Activated T-helper 17 cell treated with anti-CD3 and anti-CD28 coated beads, Interleukin-2, amount 50 U/mL, for 72 hours (primary cell): ENCODE measurements around the gene FGGY. TPM values are rescaled to one million over a fixed set of nuclear protein-coding genes. Genes with fewer than 3 reads are reported as not detected.
"Not testable (repeated sequence)": the region's sequence is repeated elsewhere in the genome, so short reads cannot be mapped to it uniquely, and the experiment has no call there.

Source experiments
- ATAC-seq: fragments of 150-1000 bp; cut with Tn5 transposase; replicated peaks from 2 replicates; pipeline ENCODE4 v1.10.0; 2021; ENCODE audit warnings: mild to moderate bottlenecking, moderate library complexity
- H3K27ac Mint-ChIP-seq: one replicate; pipeline ENCODE4 v1.8.0; 2022; ENCODE audit warnings: mixed read lengths
- H3K27me3 Mint-ChIP-seq: one replicate; pipeline ENCODE4 v1.8.0; 2022; ENCODE audit warnings: mixed read lengths
- H3K36me3 Mint-ChIP-seq: one replicate; pipeline ENCODE4 v1.8.0; 2022; ENCODE audit warnings: low read depth, mild to moderate bottlenecking, mixed read lengths
- H3K4me1 Mint-ChIP-seq: one replicate; pipeline ENCODE4 v1.8.0; 2022; ENCODE audit warnings: mixed read lengths
- H3K4me3 Mint-ChIP-seq: one replicate; pipeline ENCODE4 v1.8.0; 2022; ENCODE audit warnings: mild to moderate bottlenecking, mixed read lengths
- H3K9me3 Mint-ChIP-seq: one replicate; pipeline ENCODE4 v1.8.0; 2022; ENCODE audit warnings: mixed read lengths
- total RNA-seq, 2 donors: library from RNA; stranded (reverse); gene quantifications; one replicate each; pipeline ENCODE4 v1.2.3, GENCODE V29; 2022

The FGGY gene
- total RNA-seq, 2 donors from 2014 or later, result 8.1 to 16.4 TPM

DNA sequence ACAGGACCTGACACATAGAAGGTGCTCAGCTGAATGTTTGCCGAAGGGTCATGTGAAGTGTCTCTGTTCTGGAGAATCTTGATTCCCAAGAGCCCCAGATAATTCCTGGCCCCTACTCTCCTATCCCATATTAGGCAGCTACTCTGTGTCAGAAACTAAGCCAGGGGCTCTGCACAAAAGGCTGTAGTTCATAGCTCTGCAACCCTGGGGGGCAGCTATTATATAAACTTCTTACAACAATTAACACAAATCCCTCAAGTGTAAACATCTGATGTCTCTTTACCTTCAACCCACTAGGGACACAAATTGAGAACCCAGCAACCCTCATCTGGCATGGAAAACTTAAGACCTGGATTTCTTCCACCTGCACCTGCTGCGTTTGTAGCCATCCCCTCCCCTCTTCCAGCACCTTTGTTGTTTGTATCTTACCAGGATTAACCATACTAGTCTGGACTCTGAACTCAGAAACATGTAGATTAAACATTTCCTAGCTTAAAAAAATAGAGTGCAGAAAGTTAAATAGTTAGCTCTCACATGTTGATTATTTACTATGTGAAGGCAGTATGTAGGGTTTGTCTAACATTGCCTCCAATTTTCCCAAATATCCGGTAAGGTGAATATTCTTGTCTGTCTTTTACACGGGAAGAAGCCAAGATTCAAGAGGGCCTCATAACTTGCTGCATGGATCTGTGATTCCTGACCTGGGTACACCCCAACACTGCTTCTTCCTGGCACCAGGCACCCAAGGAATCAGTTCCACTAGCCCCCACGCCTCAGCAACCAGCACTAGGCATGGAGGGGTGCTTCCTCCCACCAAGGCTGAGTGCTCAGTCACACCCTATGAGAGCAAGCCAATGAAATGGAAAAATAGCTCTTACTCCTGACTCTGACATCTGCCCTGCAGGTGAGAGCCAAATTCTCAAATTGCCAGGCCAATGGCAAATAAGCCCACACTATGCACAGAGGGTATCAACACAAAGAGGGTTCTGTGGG is 297.2 kb downstream of the FGGY start:
- peaks cover 3% of the 10 kb centered on the region for H3K9me3 Mint-ChIP-seq
- no peaks in the 10 kb centered on the region for H3K36me3 Mint-ChIP-seq
- no peak overlapping the region for H3K4me3 Mint-ChIP-seq

DNA sequence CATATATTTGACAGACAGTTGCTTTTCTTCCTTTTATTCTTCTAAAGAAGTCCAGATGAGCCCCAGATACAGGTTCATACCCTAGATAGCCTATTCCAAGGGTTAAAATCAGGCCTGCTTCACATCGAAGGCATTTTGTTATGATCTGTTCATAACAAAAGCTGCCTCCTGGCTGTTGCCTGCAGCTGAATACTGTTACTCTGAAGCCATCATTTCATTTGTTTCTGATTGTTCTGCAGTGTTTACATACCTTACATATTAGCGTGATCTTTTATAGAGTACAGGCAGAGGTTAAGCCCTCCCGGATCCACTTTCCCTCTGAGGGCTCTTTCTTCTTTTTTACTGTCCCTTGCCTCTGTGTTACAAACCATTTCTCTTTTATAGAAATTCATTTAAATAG is 298.9 kb downstream of the FGGY start:
- H3K27ac Mint-ChIP-seq, result no peak overlapping the region
- no peak for ATAC-seq
- no peaks in the 10 kb centered on the region for H3K36me3 Mint-ChIP-seq
- no peaks in the 10 kb centered on the region for H3K27me3 Mint-ChIP-seq
- H3K9me3 Mint-ChIP-seq, result no peaks in the 10 kb centered on the region
- no peak overlapping the region for H3K4me3 Mint-ChIP-seq
- no peaks in the 10 kb centered on the region for H3K4me1 Mint-ChIP-seq

More for the DNA sequence above, 297.2 kb downstream of the FGGY start:
- no peak overlapping the region for H3K27ac Mint-ChIP-seq
- H3K27me3 Mint-ChIP-seq, result no peaks in the 10 kb centered on the region
- H3K4me1 Mint-ChIP-seq, result no peaks in the 10 kb centered on the region
- no peak for ATAC-seq

DNA sequence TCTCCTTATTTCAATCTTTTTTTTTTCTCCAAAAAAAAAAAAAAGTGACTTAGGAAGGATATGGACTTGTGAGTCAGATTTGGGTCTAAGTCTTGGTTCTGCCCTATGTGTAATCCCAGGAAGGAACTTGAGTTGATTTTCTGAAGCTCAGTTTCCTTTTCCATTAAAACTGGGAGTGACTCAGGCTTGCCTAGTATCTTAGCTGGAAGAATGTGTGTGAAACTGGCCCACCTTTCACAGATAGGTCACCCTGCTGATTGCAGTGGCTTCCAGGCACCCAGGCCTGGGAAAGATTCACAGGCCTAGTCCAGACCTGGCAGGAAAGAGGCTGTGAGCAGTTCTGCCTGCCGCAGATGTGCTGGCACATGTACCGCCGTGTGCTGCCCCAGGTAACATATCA is 299.5 kb downstream of the FGGY start:
- H3K27me3 Mint-ChIP-seq, result no peaks in the 10 kb centered on the region
- H3K27ac Mint-ChIP-seq, result no peak overlapping the region
- no peak overlapping the region for H3K4me3 Mint-ChIP-seq
- no peaks in the 10 kb centered on the region for H3K36me3 Mint-ChIP-seq
- no peaks in the 10 kb centered on the region for H3K4me1 Mint-ChIP-seq
- peak; percentile 35 for ATAC-seq
- no peaks in the 10 kb centered on the region for H3K9me3 Mint-ChIP-seq

DNA sequence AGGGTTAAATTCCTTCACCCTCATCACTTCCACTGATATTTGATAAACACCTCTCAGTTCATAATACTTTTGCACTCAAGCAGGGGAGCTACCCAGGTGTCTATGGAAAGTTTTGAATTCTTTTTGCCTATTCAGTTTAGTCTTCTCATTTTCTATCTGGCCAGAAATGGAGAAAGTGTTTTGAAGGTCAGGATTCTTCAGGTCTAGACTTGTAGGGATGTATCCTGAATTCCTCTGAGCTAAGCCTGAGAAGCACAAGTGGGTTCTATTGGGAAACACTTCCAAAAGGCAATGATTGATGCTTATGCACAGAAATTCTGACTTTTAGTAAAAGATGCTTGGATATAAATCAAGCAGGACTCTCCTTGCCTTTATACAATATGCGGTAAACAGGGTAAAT is 300.1 kb downstream of the FGGY start:
- H3K36me3 Mint-ChIP-seq, result no peaks in the 10 kb centered on the region
- H3K27me3 Mint-ChIP-seq, result no peaks in the 10 kb centered on the region
- H3K27ac Mint-ChIP-seq, result no peak overlapping the region
- H3K9me3 Mint-ChIP-seq, result no peaks in the 10 kb centered on the region
- ATAC-seq, result no peak
- no peaks in the 10 kb centered on the region for H3K4me1 Mint-ChIP-seq
- H3K4me3 Mint-ChIP-seq, result no peak overlapping the region

DNA sequence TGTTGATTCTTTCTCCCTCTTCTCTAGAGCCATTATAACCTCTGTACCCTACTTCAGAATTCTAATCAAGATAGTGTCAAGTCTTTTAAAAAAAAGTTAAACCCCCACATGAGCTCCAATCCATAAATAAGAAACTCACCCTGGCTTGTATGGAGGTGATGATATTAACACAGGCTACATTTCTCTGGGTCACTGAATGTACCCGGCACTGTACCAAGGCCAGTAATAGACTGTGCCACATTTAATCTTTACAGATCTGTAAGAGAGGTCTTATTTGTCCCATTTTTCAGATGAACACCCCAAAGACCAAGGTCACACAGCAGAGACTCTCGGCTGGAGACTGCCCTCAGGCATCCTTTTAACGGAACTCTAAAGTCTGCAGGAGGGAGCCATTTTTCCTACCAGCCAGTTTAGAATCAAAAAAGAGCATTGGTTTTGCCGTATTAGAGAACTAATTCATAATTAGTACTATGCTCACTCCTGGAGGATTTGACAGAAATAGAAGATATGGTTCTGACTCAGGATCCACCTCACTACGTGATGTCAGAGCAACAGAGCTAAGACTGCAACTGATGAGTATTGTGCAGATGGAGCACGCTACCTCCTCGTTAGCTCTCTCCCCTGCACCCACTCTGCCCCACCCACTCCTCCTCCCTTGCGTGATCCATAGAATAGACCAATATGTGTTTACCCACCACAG is 300.7 kb downstream of the FGGY start:
- no peaks in the 10 kb centered on the region for H3K4me1 Mint-ChIP-seq
- H3K9me3 Mint-ChIP-seq, result no peaks in the 10 kb centered on the region
- H3K27me3 Mint-ChIP-seq, result no peaks in the 10 kb centered on the region
- H3K4me3 Mint-ChIP-seq, result no peak overlapping the region
- no peak overlapping the region for H3K27ac Mint-ChIP-seq
- ATAC-seq, result no peak
- no peaks in the 10 kb centered on the region for H3K36me3 Mint-ChIP-seq

DNA sequence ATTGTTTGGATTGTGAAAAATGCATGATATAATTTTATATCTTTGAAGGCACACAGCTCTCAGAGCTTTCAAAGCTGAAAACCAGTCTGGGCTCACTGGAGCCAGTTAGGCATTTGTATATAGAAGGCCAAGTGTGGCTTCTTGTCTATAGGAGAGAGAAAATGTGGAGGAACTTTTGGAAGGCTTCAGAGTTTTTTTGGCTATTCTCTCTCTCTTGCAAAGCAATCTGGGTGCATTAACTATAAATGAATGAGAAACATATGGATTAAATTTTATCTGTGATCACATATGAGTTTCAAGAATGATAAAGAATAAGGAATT is 301.2 kb downstream of the FGGY start:
- no peaks in the 10 kb centered on the region for H3K27me3 Mint-ChIP-seq
- ATAC-seq, result no peak
- no peaks in the 10 kb centered on the region for H3K4me1 Mint-ChIP-seq
- H3K36me3 Mint-ChIP-seq, result no peaks in the 10 kb centered on the region
- H3K4me3 Mint-ChIP-seq, result no peak overlapping the region
- no peak overlapping the region for H3K27ac Mint-ChIP-seq
- no peaks in the 10 kb centered on the region for H3K9me3 Mint-ChIP-seq

DNA sequence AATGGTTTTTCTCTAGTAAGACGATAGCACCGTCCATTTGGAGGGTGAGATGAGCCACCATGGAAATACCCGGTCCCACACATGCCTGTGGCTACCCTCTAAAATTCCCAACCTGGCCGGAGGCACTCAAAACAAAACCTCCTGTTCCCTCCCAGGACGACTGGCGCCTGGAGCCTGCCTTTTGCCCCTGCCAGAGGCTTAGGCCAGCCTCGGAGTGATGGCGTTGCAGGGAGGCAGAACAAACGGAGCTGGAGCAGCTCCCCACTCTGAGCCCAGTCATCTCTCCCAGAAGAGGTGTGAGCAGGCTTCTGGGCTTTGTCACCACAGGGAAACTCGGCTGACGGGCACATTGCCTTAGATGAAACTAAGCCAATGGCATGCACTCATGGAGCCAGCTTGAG is 304.1 kb downstream of the FGGY start:
- ATAC-seq, result no peak
- Mint-ChIP-seq H3K27ac (no peak overlapping the region), H3K4me3 (no peak overlapping the region), H3K4me1 (no peaks in the 10 kb centered on the region), H3K27me3 (no peaks in the 10 kb centered on the region), H3K36me3 (no peaks in the 10 kb centered on the region), H3K9me3 (no peaks in the 10 kb centered on the region)

DNA sequence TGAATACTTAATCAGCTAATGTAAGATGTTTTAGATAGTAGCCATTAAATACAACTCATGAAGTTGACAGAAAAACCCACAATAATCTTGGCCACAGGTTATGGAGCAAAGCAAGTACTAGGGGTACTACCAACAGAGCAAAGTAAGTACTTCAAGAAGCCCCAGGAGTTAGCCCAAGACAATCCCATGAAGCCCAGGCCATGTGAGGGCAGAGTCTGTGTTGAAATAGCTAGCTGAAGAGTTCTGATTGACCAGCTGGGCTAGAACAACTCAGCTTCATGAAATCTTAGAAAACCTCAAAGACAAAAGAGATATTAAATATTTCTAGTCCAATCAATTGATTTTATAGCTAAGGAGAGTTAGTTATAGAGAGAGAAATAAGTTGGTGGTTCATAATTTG is 304.9 kb downstream of the FGGY start:
- Mint-ChIP-seq H3K27ac (no peak overlapping the region), H3K4me1 (no peaks in the 10 kb centered on the region), H3K27me3 (no peaks in the 10 kb centered on the region), H3K36me3 (no peaks in the 10 kb centered on the region), H3K4me3 (no peak overlapping the region), H3K9me3 (no peaks in the 10 kb centered on the region)
- ATAC-seq, result no peak

DNA sequence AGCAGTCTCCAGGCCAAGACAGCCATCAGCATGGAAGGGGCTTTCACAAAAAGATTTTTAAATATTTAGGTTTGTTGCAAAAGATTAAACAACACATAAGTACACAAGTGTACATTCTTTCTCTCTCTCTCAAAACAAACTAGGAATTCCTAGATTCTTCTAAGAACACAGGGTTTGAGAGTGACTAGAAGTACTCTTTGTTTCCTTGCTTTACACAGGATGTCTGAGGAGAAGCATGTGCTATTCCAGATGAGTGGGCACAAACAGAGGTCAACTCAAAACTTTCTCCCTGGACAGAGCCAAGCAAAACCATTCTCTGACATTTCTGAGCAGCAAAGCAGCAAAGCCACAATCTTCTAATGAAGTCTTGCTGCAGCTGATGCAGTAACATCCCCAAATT is 307.3 kb downstream of the FGGY start:
- H3K36me3 Mint-ChIP-seq, result no peaks in the 10 kb centered on the region
- H3K4me1 Mint-ChIP-seq, result no peaks in the 10 kb centered on the region
- H3K4me3 Mint-ChIP-seq, result no peak overlapping the region
- H3K27ac Mint-ChIP-seq, result no peak overlapping the region
- no peak for ATAC-seq
- no peaks in the 10 kb centered on the region for H3K9me3 Mint-ChIP-seq
- no peaks in the 10 kb centered on the region for H3K27me3 Mint-ChIP-seq

DNA sequence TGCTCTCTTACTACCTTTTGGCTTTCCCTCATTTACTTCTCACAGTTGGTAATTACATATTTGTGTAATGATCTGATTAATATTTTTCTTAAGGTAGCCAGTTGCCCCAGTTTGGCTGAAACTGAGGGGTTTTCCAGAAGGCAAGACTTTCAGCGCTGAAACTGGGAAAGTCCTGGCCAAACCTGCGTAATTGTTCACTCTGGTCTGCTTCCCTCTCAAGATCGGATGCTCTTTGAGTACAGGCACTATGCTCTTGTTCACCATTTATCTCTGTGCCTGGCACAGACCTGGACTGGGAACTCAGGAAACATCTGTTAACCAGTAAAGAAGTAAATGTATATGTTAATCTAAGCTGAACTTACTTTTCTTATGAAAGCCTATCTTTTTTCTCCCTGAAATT is 308.3 kb downstream of the FGGY start:
- no peak for ATAC-seq
- H3K4me3 Mint-ChIP-seq, result no peak overlapping the region
- H3K4me1 Mint-ChIP-seq, result no peaks in the 10 kb centered on the region
- no peaks in the 10 kb centered on the region for H3K27me3 Mint-ChIP-seq
- no peak overlapping the region for H3K27ac Mint-ChIP-seq
- H3K9me3 Mint-ChIP-seq, result peaks cover 2% of the 10 kb centered on the region
- peaks cover 3% of the 10 kb centered on the region for H3K36me3 Mint-ChIP-seq

DNA sequence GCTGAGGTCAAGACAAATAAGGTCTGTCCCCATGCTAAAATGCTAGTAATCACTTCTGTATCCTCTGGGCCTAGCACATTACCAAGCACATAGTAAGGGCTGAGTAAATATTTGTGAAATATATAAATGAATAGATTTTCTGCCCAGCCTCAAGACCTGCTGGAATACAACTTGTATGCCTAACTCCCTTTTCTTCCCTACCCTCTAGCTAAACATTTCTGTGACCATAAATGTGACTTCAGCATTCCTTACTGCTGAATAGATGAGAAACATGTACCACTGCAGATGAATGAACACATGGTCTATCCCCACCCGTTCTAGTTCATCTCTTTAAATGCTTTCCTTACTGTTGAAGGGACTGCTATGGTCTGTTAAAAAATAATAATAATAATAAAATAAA is 308.9 kb downstream of the FGGY start:
- H3K9me3 Mint-ChIP-seq, result peaks cover 4% of the 10 kb centered on the region
- H3K4me3 Mint-ChIP-seq, result no peak overlapping the region
- no peaks in the 10 kb centered on the region for H3K27me3 Mint-ChIP-seq
- peaks cover 6% of the 10 kb centered on the region for H3K36me3 Mint-ChIP-seq
- no peaks in the 10 kb centered on the region for H3K4me1 Mint-ChIP-seq
- no peak for ATAC-seq
- no peak overlapping the region for H3K27ac Mint-ChIP-seq

DNA sequence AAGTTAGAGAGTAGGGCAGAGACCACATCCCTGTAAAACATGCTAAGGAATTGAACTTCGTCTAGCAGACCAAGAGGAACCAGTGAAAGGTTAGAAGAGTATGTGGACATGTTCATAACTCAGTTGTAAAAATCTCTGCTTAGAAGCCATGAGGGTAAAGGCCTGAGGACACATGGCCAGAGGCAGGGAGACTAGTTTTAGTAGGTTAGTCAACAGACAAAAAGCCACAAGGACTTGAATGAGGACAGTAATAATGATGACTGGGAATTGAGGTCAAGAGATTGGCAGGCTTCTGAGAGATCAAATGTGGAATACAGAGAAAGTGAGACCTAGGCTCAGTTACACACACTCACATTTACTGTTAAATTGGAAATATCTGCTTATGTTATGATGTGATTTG is 312.4 kb downstream of the FGGY start:
- H3K9me3 Mint-ChIP-seq, result peaks cover 4% of the 10 kb centered on the region
- no peaks in the 10 kb centered on the region for H3K27me3 Mint-ChIP-seq
- peaks cover 6% of the 10 kb centered on the region for H3K36me3 Mint-ChIP-seq
- no peaks in the 10 kb centered on the region for H3K4me1 Mint-ChIP-seq
- no peak overlapping the region for H3K27ac Mint-ChIP-seq
- no peak for ATAC-seq
- H3K4me3 Mint-ChIP-seq, result no peak overlapping the region

DNA sequence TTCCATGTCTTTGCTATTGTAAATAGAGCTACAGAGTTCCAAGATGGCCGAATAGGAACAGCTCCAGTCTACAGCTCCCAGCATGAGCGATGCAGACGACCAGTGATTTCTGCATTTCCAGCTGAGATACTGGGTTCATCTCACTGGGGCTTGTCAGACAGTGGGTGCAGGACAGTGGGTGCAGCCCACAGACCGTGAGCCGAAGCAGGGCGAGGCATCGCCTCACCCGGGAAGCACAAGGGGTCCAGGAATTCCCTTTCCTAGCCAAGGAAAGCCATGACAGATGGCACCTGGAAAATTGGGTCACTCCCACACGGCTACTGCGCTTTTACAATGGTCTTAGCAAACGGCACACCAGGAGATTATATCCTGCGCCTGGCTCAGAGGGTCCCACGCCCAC is 313.6 kb downstream of the FGGY start:
- not testable (repeated sequence) for H3K27me3 Mint-ChIP-seq, H3K27ac Mint-ChIP-seq, H3K4me3 Mint-ChIP-seq, H3K9me3 Mint-ChIP-seq, H3K36me3 Mint-ChIP-seq, ATAC-seq, H3K4me1 Mint-ChIP-seq

DNA sequence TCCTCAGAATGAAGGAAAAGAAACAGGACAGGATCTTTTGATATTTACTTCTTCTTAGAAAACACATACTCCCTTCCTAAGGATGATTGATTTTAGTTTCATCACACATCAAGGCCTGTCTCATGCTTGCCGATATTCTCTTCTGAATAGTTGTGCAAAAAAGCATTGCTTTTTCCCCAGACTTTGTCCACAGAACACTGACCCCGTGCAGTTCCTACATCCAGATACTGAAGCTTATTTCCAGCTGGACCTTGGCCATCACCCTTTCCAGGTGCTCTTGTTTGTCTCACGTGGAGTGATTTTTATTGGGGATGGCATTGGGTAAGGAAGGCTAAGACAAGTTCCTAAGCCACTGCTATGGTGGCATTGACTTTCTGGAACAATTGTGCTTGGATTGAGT is 320.5 kb downstream of the FGGY start:
- H3K27ac Mint-ChIP-seq, result no peak overlapping the region
- no peaks in the 10 kb centered on the region for H3K27me3 Mint-ChIP-seq
- no peak for ATAC-seq
- H3K9me3 Mint-ChIP-seq, result no peaks in the 10 kb centered on the region
- H3K36me3 Mint-ChIP-seq, result no peaks in the 10 kb centered on the region
- no peaks in the 10 kb centered on the region for H3K4me1 Mint-ChIP-seq
- H3K4me3 Mint-ChIP-seq, result no peak overlapping the region

DNA sequence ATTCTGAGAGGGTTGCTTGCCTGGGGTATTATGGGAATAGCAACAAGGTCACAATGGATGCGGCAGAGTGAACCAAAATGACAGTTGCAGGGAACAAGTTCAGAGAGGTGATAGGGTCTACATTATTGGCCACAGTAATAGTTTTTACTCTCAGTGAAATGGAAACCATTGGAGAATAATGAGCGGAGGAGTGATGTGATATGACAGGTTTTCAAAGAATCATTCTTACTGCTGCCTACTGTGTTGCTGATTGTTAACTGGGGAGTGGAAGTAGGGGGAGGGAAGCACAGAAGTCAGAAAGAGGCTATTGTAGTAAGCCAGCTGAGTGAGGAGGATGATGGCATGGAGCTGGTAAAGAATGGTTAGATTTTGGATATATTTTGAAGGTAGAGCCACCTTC is 322.7 kb downstream of the FGGY start:
- H3K9me3 Mint-ChIP-seq, result no peaks in the 10 kb centered on the region
- no peaks in the 10 kb centered on the region for H3K4me1 Mint-ChIP-seq
- H3K36me3 Mint-ChIP-seq, result no peaks in the 10 kb centered on the region
- H3K4me3 Mint-ChIP-seq, result no peak overlapping the region
- no peak overlapping the region for H3K27ac Mint-ChIP-seq
- no peak for ATAC-seq
- no peaks in the 10 kb centered on the region for H3K27me3 Mint-ChIP-seq
